HFF-Myc (cell line): ENCODE results near the gene AAMP.
A peak's percentile ranks its signal among the peaks of the same experiment; 100 is the strongest.

Source experiments
- DNase-seq: peaks from one replicate; pipeline ENCODE4 v3.0.0-alpha.2; 2011; ENCODE audit warnings: low read depth; ENCODE audit errors: extremely low read depth
- H3K4me3 ChIP-seq: replicated peaks from 2 replicates; pipeline ENCODE4 v1.5.1; 2011; ENCODE audit warnings: low read depth, mild to moderate bottlenecking, control low read depth, low read length
- CTCF ChIP-seq: IDR thresholded peaks from 2 replicates; pipeline ENCODE4 v1.5.1; 2012; ENCODE audit warnings: mild to moderate bottlenecking, low read depth, low read length, control low read depth; ENCODE audit errors: missing control alignments

Gene AAMP

GRCh38 chr2:218301176-218301819 is 31.4 kb upstream of the AAMP start:
- no peak overlapping the region for H3K4me3 ChIP-seq
- peak; percentile 94 for TF ChIP-seq CTCF
- peak; percentile 77 for DNase-seq

GRCh38 chr2:218300141-218300540 is 30.2 kb upstream of the AAMP start:
- H3K4me3 ChIP-seq: no peak overlapping the region
- no peak for TF ChIP-seq CTCF
- DNase-seq: no peak

GRCh38 chr2:218298314-218298875 is 28.5 kb upstream of the AAMP start:
- no peak overlapping the region for H3K4me3 ChIP-seq
- DNase-seq: no peak
- no peak for TF ChIP-seq CTCF

GRCh38 chr2:218296847-218297246 is 26.9 kb upstream of the AAMP start:
- no peak overlapping the region for H3K4me3 ChIP-seq
- no peak for DNase-seq
- no peak for TF ChIP-seq CTCF

GRCh38 chr2:218296200-218296599 is 26.3 kb upstream of the AAMP start:
- H3K4me3 ChIP-seq: no peak overlapping the region
- TF ChIP-seq CTCF: no peak
- no peak for DNase-seq

GRCh38 chr2:218295029-218295428 is 25.1 kb upstream of the AAMP start:
- no peak for TF ChIP-seq CTCF
- no peak for DNase-seq
- H3K4me3 ChIP-seq: no peak overlapping the region
